H9 (cell line): ENCODE data around the gene ODC1. TPM values are rescaled to one million over a fixed set of nuclear protein-coding genes. Genes with fewer than 3 reads are reported as not detected.

Experiments used
- DNase-seq: peaks from one replicate; pipeline ENCODE4 v3.0.0-alpha.2; 2017
- H2AFZ ChIP-seq: one replicate; pipeline ENCODE4 v1.6.1; 2013; ENCODE audit warnings: mild to moderate bottlenecking, low read length, control low read depth, moderate library complexity
- H2AK5ac ChIP-seq: 2 replicates; pipeline ENCODE4 v1.6.1; 2013; ENCODE audit warnings: low read length, control low read depth, mixed read lengths; ENCODE audit not compliant: insufficient read length
- H2BK120ac ChIP-seq: one replicate; pipeline ENCODE4 v1.6.1; 2013; ENCODE audit warnings: low read depth, mild to moderate bottlenecking, low read length, control low read depth, inconsistent platforms; ENCODE audit not compliant: poor library complexity, severe bottlenecking
- H2BK12ac ChIP-seq: 2 replicates; pipeline ENCODE4 v1.6.1; 2013; ENCODE audit warnings: low read length, control low read depth, mixed read lengths, low read depth; ENCODE audit not compliant: insufficient read length
- H2BK15ac ChIP-seq: 2 replicates; pipeline ENCODE4 v1.6.1; 2013; ENCODE audit warnings: low read depth, low read length, control low read depth
- H2BK20ac ChIP-seq: one replicate; pipeline ENCODE4 v1.6.1; 2013; ENCODE audit warnings: low read depth, mild to moderate bottlenecking, low read length, control low read depth, inconsistent platforms; ENCODE audit not compliant: poor library complexity, severe bottlenecking
- H2BK5ac ChIP-seq: 2 replicates; pipeline ENCODE4 v1.6.1; 2013; ENCODE audit warnings: low read length, control low read depth, mixed read lengths; ENCODE audit not compliant: insufficient read length
- H3K14ac ChIP-seq: 2 replicates; pipeline ENCODE4 v1.6.1; 2013; ENCODE audit warnings: low read length, control low read depth; ENCODE audit not compliant: insufficient read depth
- H3K18ac ChIP-seq: 2 replicates; pipeline ENCODE4 v1.6.1; 2013; ENCODE audit warnings: low read depth, mild to moderate bottlenecking, mixed read lengths, low read length, control low read depth; ENCODE audit not compliant: insufficient read length
- H3K23ac ChIP-seq: 2 replicates; pipeline ENCODE4 v1.6.1; 2013; ENCODE audit warnings: low read length, control low read depth, mixed read lengths, low read depth; ENCODE audit not compliant: insufficient read length
- H3K23me2 ChIP-seq: 2 replicates; pipeline ENCODE4 v1.6.1; 2013; ENCODE audit warnings: low read depth, mild to moderate bottlenecking, mixed read lengths, low read length, control low read depth; ENCODE audit not compliant: insufficient read length, poor library complexity, severe bottlenecking
- H3K27ac ChIP-seq: 2 replicates; pipeline ENCODE4 v1.5.1; 2013; ENCODE audit warnings: low read length, control low read depth, mixed read lengths, low read depth; ENCODE audit not compliant: insufficient read length
- H3K27me3 ChIP-seq: 2 replicates; pipeline ENCODE4 v1.6.1; 2013; ENCODE audit warnings: low read length, control low read depth, inconsistent platforms; ENCODE audit not compliant: insufficient read depth
- H3K4ac ChIP-seq: 2 replicates; pipeline ENCODE4 v1.6.1; 2013; ENCODE audit warnings: low read depth, mild to moderate bottlenecking, control low read depth, inconsistent platforms, low read length, moderate library complexity
- H3K4me1 ChIP-seq: 2 replicates; pipeline ENCODE4 v1.6.1; 2013; ENCODE audit warnings: low read length, control low read depth, inconsistent platforms; ENCODE audit not compliant: insufficient read depth
- H3K4me2 ChIP-seq: 2 replicates; pipeline ENCODE4 v1.6.1; 2013; ENCODE audit warnings: low read length, control low read depth, mixed read lengths; ENCODE audit not compliant: insufficient read length, insufficient read depth
- H3K56ac ChIP-seq: 2 replicates; pipeline ENCODE4 v1.6.1; 2013; ENCODE audit warnings: low read depth, mild to moderate bottlenecking, mixed read lengths, low read length, control low read depth; ENCODE audit not compliant: insufficient read length
- H3K79me1 ChIP-seq: 2 replicates; pipeline ENCODE4 v1.6.1; 2013; ENCODE audit warnings: low read depth, mild to moderate bottlenecking, moderate library complexity, low read length, control low read depth, inconsistent platforms; ENCODE audit not compliant: insufficient read depth, poor library complexity, severe bottlenecking
- H3K79me2 ChIP-seq: 2 replicates; pipeline ENCODE4 v1.6.1; 2013; ENCODE audit warnings: low read length, control low read depth, inconsistent platforms; ENCODE audit not compliant: insufficient read depth
- H3K9ac ChIP-seq: 2 replicates; pipeline ENCODE4 v1.6.1; 2013; ENCODE audit warnings: low read length, control low read depth, mixed read lengths; ENCODE audit not compliant: insufficient read length; ENCODE audit errors: extremely low read depth
- H3K9me3 ChIP-seq: one replicate; pipeline ENCODE4 v1.6.1; 2013; ENCODE audit warnings: low read depth, low read length, inconsistent platforms; ENCODE audit not compliant: control insufficient read depth
- H3T11ph ChIP-seq: one replicate; pipeline ENCODE4 v1.6.1; 2013; ENCODE audit warnings: mild to moderate bottlenecking, low read length, control low read depth, inconsistent platforms
- H4K20me1 ChIP-seq: one replicate; pipeline ENCODE4 v1.6.1; 2013; ENCODE audit not compliant: control insufficient read depth, insufficient read length, insufficient read depth
- H4K5ac ChIP-seq: 2 replicates; pipeline ENCODE4 v1.6.1; 2013; ENCODE audit warnings: low read depth, mild to moderate bottlenecking, mixed read lengths, low read length, control low read depth; ENCODE audit not compliant: insufficient read length
- H4K8ac ChIP-seq: replicated peaks from 2 replicates; pipeline ENCODE4 v1.6.1; 2013; ENCODE audit warnings: low read length, control low read depth, mixed read lengths, low read depth; ENCODE audit not compliant: insufficient read length
- H4K91ac ChIP-seq: 2 replicates; pipeline ENCODE4 v1.6.1; 2013; ENCODE audit warnings: low read depth, mild to moderate bottlenecking, moderate library complexity, mixed read lengths, low read length, control low read depth; ENCODE audit not compliant: insufficient read length
- H3K27ac Mint-ChIP-seq, 3 experiments: 2 replicates in 2 of 3; 3 replicates in 1 of 3; pipeline ENCODE4 v1.8.0; 2020 to 2021; ENCODE audit warnings: mixed read lengths in 3 of 3, mild to moderate bottlenecking in 1 of 3, moderate library complexity in 1 of 3
- H3K27me3 Mint-ChIP-seq: 2 replicates; pipeline ENCODE4 v1.8.0; 2021; ENCODE audit warnings: low read depth, mild to moderate bottlenecking, moderate library complexity, mixed read lengths
- H3K36me3 Mint-ChIP-seq, 3 experiments: 2 replicates in 2 of 3; 3 replicates in 1 of 3; pipeline ENCODE4 v1.8.0; 2020 to 2021; ENCODE audit warnings: low read depth in 3 of 3, mixed read lengths in 3 of 3; ENCODE audit not compliant: insufficient read depth in 1 of 3
- H3K4me1 Mint-ChIP-seq, 2 experiments: 2 replicates each; pipeline ENCODE4 v1.8.0; 2020; ENCODE audit warnings: mixed read lengths in 2 of 2
- H3K4me3 Mint-ChIP-seq, 2 experiments: 2 replicates in 1 of 2; 3 replicates in 1 of 2; pipeline ENCODE4 v1.8.0; 2020 to 2021; ENCODE audit warnings: mild to moderate bottlenecking in 2 of 2, mixed read lengths in 2 of 2, moderate library complexity in 1 of 2
- H3K9me3 Mint-ChIP-seq, 2 experiments: 2 replicates in 1 of 2; 3 replicates in 1 of 2; pipeline ENCODE4 v1.8.0; 2020; ENCODE audit warnings: mild to moderate bottlenecking in 2 of 2, mixed read lengths in 2 of 2, moderate library complexity in 1 of 2
- CTCF ChIP-seq: fragments of 200-600 bp; sonication (generic); conservative IDR thresholded peaks from 3 replicates; pipeline ENCODE4 v1.8.0; 2021; ENCODE audit warnings: antibody characterized with exemption, mild to moderate bottlenecking
- WGBS: extraction: QIAGEN DNeasy Blood & Tissue Kit; methylation state at CpG from one replicate; pipeline ENCODE4 v1.1.7; 2013; ENCODE audit warnings: missing lambda C conversion rate, low lambda C conversion rate, mixed read lengths; ENCODE audit not compliant: insufficient read length; ENCODE audit errors: extremely low coverage; 5-methylcytosine and 5-hydroxymethylcytosine counted together
- total RNA-seq: library from RNA; stranded (reverse); gene quantifications from 2 replicates; pipeline ENCODE4 v1.2.1, GENCODE V29; 2021

The ODC1 gene
- total RNA-seq, 1 experiment from 2014 or later = 48.3 TPM

- DNase-seq = no peak
- H3K14ac ChIP-seq = no peak overlapping the region
- H4K20me1 ChIP-seq = peaks cover 2% of the 10 kb centered on the region
- no peak overlapping the region for H3K9ac ChIP-seq
- H2AFZ ChIP-seq = no peak overlapping the region
- no peak overlapping the region; a peak in 1 of 7 replicates for H3K27ac Mint-ChIP-seq
- H3K79me1 ChIP-seq = no peaks in the 10 kb centered on the region
- H3K79me2 ChIP-seq = no peaks in the 10 kb centered on the region
- H3K27me3 Mint-ChIP-seq = peaks cover 10% of the 10 kb centered on the region
- H3T11ph ChIP-seq = no peak overlapping the region
- H3K23me2 ChIP-seq = no peaks in the 10 kb centered on the region
- no peak overlapping the region for H3K56ac ChIP-seq
- H4K8ac ChIP-seq = no peak overlapping the region
- no peaks in the 10 kb centered on the region for H3K27me3 ChIP-seq
- no peak overlapping the region for H3K27ac ChIP-seq
- H2AK5ac ChIP-seq = no peak overlapping the region
- no peak overlapping the region for H3K4me3 Mint-ChIP-seq
- H2BK120ac ChIP-seq = no peak overlapping the region
- H2BK15ac ChIP-seq = no peak overlapping the region
- H3K36me3 Mint-ChIP-seq = no peaks in the 10 kb centered on the region; a peak in 1 of 7 replicates
- H2BK12ac ChIP-seq = no peak overlapping the region
- no peak overlapping the region for H3K23ac ChIP-seq
- H4K91ac ChIP-seq = no peak overlapping the region
- no peak overlapping the region for H3K18ac ChIP-seq
- no CpG with 5 or more reads among the region's 7 CpGs for WGBS
- peaks cover 11 to 17% of the 10 kb centered on the region in 2 experiments for H3K4me1 Mint-ChIP-seq
- H3K9me3 ChIP-seq = no peaks in the 10 kb centered on the region
- no peaks in the 10 kb centered on the region for H3K9me3 Mint-ChIP-seq
- no peak overlapping the region for H3K4me2 ChIP-seq
- no peak overlapping the region for H2BK5ac ChIP-seq
- no peak overlapping the region for H3K4ac ChIP-seq
- TF ChIP-seq CTCF = no peak
- H3K4me1 ChIP-seq = no peaks in the 10 kb centered on the region; the same call in 1 of the 2 replicates
- H2BK20ac ChIP-seq = no peak overlapping the region
- no peak overlapping the region for H4K5ac ChIP-seq
These were observed 6.4 kb upstream of the ODC1 start for GRCh38 chr2:10454505-10454904.
